ENCODE data around the gene MGAT4C. TPM values are rescaled to one million over a fixed set of nuclear protein-coding genes. Genes with fewer than 3 reads are reported as not detected.

Gene MGAT4C
- total and polyA plus RNA-seq, 2 experiments from 2014 or later = 4.5 to 4.7 TPM

GRCh38 chr12:86158956-86159355 is 97.2 kb downstream of the MGAT4C start:
- no peaks in the 10 kb centered on the region for H3K9me3 Mint-ChIP-seq
- Histone ChIP-seq H3F3A (replicated peaks; ENCODE audit: low read depth) (no peaks in the 10 kb centered on the region), H3K27ac (ENCODE audit: low read depth) (no peak overlapping the region), H3K4me3 (no peak overlapping the region), H4K20me1 (replicated peaks; ENCODE audit: insufficient read depth) (no peaks in the 10 kb centered on the region), H3K4me1 (ENCODE audit: insufficient read depth) (no peaks in the 10 kb centered on the region), H3K79me2 (replicated peaks; ENCODE audit: insufficient read depth) (no peaks in the 10 kb centered on the region), H2AFZ (no peak overlapping the region), H3K27me3 (ENCODE audit: insufficient read depth) (no peaks in the 10 kb centered on the region), H3K36me3 (ENCODE audit: insufficient read depth) (no peaks in the 10 kb centered on the region), H3K4me2 (no peak overlapping the region), H3K9me2 (ENCODE audit: insufficient read depth) (no peaks in the 10 kb centered on the region)
- H3K36me3 Mint-ChIP-seq (ENCODE audit: low read depth) = no peaks in the 10 kb centered on the region
- no peak overlapping the region for H3K27ac Mint-ChIP-seq
- H3K4me1 Mint-ChIP-seq = peaks cover 6% of the 10 kb centered on the region; the same call in 2 of the 3 replicates
- peaks cover 4% of the 10 kb centered on the region for H3K27me3 Mint-ChIP-seq (ENCODE audit: insufficient read depth, low read depth, poor library complexity)
- no peak for TF ChIP-seq POLR2AphosphoS5 (IDR thresholded peaks at IDR 0.05; ENCODE audit: low read depth)
- no peak for TF ChIP-seq NANOG (IDR thresholded peaks at IDR 0.05; ENCODE audit: borderline replicate concordance)
- H3K4me3 Mint-ChIP-seq = no peak overlapping the region
- ATAC-seq (no peak), DNase-seq (ENCODE audit: low spot score) (no peak)

DNA sequence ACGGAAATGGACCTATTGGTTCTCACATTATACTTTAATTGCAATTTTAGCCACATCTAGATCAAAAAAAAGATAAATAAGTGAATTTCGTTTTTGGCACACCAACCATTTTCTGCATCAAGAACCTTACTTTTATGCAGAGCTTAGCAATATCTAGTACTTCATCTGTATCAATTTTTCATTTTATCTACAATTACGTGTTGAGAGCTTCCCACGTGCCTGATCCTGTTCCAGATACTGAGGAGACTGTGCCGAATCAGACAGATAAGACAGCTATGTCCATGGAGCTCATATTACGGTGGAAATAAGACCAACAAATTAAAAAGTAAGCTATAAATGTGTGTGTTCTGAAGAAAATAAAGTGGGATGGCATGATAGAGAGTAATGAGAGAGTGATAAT is 101.6 kb downstream of the MGAT4C start:
- Histone ChIP-seq H3K27ac (ENCODE audit: low read depth) (no peak overlapping the region), H4K20me1 (replicated peaks; ENCODE audit: insufficient read depth) (no peaks in the 10 kb centered on the region), H3K9me2 (ENCODE audit: insufficient read depth) (no peaks in the 10 kb centered on the region), H2AFZ (no peak overlapping the region), H3K4me2 (no peak overlapping the region), H3K79me2 (replicated peaks; ENCODE audit: insufficient read depth) (no peaks in the 10 kb centered on the region), H3K36me3 (ENCODE audit: insufficient read depth) (no peaks in the 10 kb centered on the region), H3K4me1 (ENCODE audit: insufficient read depth) (no peaks in the 10 kb centered on the region), H3K4me3 (no peak overlapping the region), H3K27me3 (ENCODE audit: insufficient read depth) (no peaks in the 10 kb centered on the region), H3F3A (replicated peaks; ENCODE audit: low read depth) (no peaks in the 10 kb centered on the region)
- ATAC-seq (no peak), DNase-seq (ENCODE audit: low spot score) (no peak)
- no peak overlapping the region for H3K4me3 Mint-ChIP-seq
- H3K36me3 Mint-ChIP-seq (ENCODE audit: low read depth) = peaks cover 5% of the 10 kb centered on the region; the same call in 1 of the 3 replicates
- peaks cover 3% of the 10 kb centered on the region; the same call in 2 of the 3 replicates for H3K4me1 Mint-ChIP-seq
- H3K27me3 Mint-ChIP-seq (ENCODE audit: insufficient read depth, low read depth, poor library complexity) = peaks cover under 1% of the 10 kb centered on the region
- H3K9me3 Mint-ChIP-seq = no peaks in the 10 kb centered on the region
- H3K27ac Mint-ChIP-seq = no peak overlapping the region
- TF ChIP-seq ZNF114 (CRISPR knock-in tag; IDR thresholded peaks at IDR 0.05) (no peak), NANOG (IDR thresholded peaks at IDR 0.05; ENCODE audit: borderline replicate concordance) (no peak), POLR2AphosphoS5 (IDR thresholded peaks at IDR 0.05; ENCODE audit: low read depth) (no peak), EZH2 (IDR thresholded peaks at IDR 0.05; ENCODE audit: low read depth, unreplicated experiment) (no peak), CREB1 (CRISPR knock-in tag; IDR thresholded peaks at IDR 0.05; ENCODE audit: low read depth) (no peak), ZNF331 (CRISPR knock-in tag; IDR thresholded peaks at IDR 0.05; ENCODE audit: low read depth) (no peak)
- TF ChIP-seq, protein P1, sequence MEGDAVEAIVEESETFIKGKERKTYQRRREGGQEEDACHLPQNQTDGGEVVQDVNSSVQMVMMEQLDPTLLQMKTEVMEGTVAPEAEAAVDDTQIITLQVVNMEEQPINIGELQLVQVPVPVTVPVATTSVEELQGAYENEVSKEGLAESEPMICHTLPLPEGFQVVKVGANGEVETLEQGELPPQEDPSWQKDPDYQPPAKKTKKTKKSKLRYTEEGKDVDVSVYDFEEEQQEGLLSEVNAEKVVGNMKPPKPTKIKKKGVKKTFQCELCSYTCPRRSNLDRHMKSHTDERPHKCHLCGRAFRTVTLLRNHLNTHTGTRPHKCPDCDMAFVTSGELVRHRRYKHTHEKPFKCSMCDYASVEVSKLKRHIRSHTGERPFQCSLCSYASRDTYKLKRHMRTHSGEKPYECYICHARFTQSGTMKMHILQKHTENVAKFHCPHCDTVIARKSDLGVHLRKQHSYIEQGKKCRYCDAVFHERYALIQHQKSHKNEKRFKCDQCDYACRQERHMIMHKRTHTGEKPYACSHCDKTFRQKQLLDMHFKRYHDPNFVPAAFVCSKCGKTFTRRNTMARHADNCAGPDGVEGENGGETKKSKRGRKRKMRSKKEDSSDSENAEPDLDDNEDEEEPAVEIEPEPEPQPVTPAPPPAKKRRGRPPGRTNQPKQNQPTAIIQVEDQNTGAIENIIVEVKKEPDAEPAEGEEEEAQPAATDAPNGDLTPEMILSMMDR (conservative IDR thresholded peaks at IDR 0.05; ENCODE audit: low read depth in 2 of 2) = no peak
- TF ChIP-seq, protein P2, sequence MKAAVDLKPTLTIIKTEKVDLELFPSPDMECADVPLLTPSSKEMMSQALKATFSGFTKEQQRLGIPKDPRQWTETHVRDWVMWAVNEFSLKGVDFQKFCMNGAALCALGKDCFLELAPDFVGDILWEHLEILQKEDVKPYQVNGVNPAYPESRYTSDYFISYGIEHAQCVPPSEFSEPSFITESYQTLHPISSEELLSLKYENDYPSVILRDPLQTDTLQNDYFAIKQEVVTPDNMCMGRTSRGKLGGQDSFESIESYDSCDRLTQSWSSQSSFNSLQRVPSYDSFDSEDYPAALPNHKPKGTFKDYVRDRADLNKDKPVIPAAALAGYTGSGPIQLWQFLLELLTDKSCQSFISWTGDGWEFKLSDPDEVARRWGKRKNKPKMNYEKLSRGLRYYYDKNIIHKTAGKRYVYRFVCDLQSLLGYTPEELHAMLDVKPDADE (IDR thresholded peaks at IDR 0.05) = no peak

Data from GM23338 (cell line).